ENCODE measurements around the gene TMEM121. TPM values are rescaled to one million over a fixed set of nuclear protein-coding genes. Genes with fewer than 3 reads are reported as not detected.

The TMEM121 gene
- total and polyA plus RNA-seq, 2 of the 8 experiments (the other 6 are each of a cell fraction or from before 2014, with no cell fraction given), result 1.9 TPM; not detected in 1

DNA sequence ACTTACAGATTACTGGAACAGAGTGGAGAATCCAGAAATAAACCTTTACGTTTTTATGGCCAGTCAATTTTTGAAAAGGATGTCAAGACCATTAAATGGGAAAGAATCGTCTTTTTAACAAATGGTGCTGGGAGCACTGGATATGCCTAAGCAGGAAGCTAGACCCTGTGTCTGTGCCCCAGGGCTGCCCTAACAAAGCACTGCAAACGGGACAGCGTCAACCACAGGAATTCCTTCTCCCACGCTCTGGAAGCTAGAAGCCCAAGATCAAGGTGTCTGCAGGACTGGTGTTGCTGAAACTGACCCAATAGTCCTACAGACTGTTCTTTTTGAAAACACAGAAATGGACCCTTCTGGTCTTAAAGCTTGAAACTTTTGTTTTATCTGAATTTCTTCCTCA lies 9.3 kb upstream of the TMEM121 start:
- Histone ChIP-seq H3K27ac (ENCODE audit: low read depth, low read length) (no peak overlapping the region), H2AFZ (ENCODE audit: low read length) (no peak overlapping the region), H3K4ac (replicated peaks; ENCODE audit: insufficient read length, low read depth, low read length) (no peak overlapping the region), H3K9me3 (ENCODE audit: insufficient read depth in 2 of 2, low read depth in 1 of 2, low read length in 1 of 2) (peaks cover 0 to 4% of the 10 kb centered on the region in 2 experiments; a peak in 2 of 4 replicates), H3K27me3 (replicated peaks in 1 of 4; ENCODE audit: control insufficient read depth in 3 of 4, extremely low read depth in 1 of 4, insufficient read depth in 3 of 4, low read length in 3 of 4) (peaks cover 0 to 2% (median 0%) of the 10 kb centered on the region in 4 experiments; a peak in 1 of 7 replicates), H2AK5ac (ENCODE audit: low read depth, low read length) (no peak overlapping the region), H4K91ac (replicated peaks; ENCODE audit: insufficient read length, low read length) (no peak overlapping the region), H3K4me2 (ENCODE audit: insufficient read depth in 1 of 2, low read depth in 2 of 2, low read length in 2 of 2) (no peak overlapping the region), H3K56ac (replicated peaks; ENCODE audit: insufficient read length, low read depth, low read length) (no peak overlapping the region), H3K4me1 (replicated peaks in 1 of 4; ENCODE audit: control insufficient read depth in 3 of 4, insufficient read depth in 4 of 4, low read length in 3 of 4) (no peaks in the 10 kb centered on the region), H3K14ac (ENCODE audit: insufficient read length) (no peak overlapping the region), H2BK20ac (ENCODE audit: low read length) (no peak overlapping the region), H3K9ac (replicated peaks in 1 of 4; ENCODE audit: extremely low read depth in 1 of 4, low read depth in 3 of 4, low read length in 3 of 4) (no peak overlapping the region), H4K8ac (ENCODE audit: extremely low read depth, insufficient read depth, low read length) (no peak overlapping the region), H4K20me1 (replicated peaks in 1 of 2; ENCODE audit: control insufficient read depth in 1 of 2, insufficient read depth in 2 of 2, low read length in 2 of 2) (no peaks in the 10 kb centered on the region), H3K4me3 (ENCODE audit: extremely low read depth in 1 of 4, insufficient read depth in 2 of 4, low read depth in 3 of 4, low read length in 4 of 4) (no peak overlapping the region), H3K36me3 (ENCODE audit: control insufficient read depth in 2 of 4, insufficient read depth in 4 of 4, low read length in 3 of 4) (no peaks in the 10 kb centered on the region), H3K79me2 (ENCODE audit: control insufficient read depth in 1 of 2, insufficient read depth in 2 of 2, low read length in 2 of 2) (no peaks in the 10 kb centered on the region), H2BK15ac (ENCODE audit: low read length) (no peak overlapping the region), H4K5ac (ENCODE audit: insufficient read length, low read depth, low read length) (no peak overlapping the region), H2BK120ac (replicated peaks; ENCODE audit: low read depth, low read length) (no peak overlapping the region), H3K23me2 (ENCODE audit: low read depth, low read length) (no peaks in the 10 kb centered on the region; the same call in 1 of the 2 replicates), H3K18ac (ENCODE audit: extremely low read depth, low read length) (no peak overlapping the region), H2BK5ac (ENCODE audit: low read depth, low read length) (no peak overlapping the region), H2BK12ac (ENCODE audit: low read depth, low read length) (no peak overlapping the region), H3K79me1 (ENCODE audit: low read depth, low read length) (no peaks in the 10 kb centered on the region), H3K23ac (ENCODE audit: insufficient read length) (no peak overlapping the region)
- DNase-seq (ENCODE audit: low read depth in 1 of 2, low spot score in 2 of 2), result no peak
- 75% methylated on average over 5 of the region's 5 CpGs; no CpG with 5 or more reads in 1 of the 2 experiments for WGBS, 2 experiments (ENCODE audit: extremely low coverage in 1 of 2, insufficient coverage in 1 of 2, insufficient read length in 1 of 2, insufficient replicate concordance in 2 of 2, low coverage in 1 of 2, low lambda C conversion rate in 2 of 2, missing lambda C conversion rate in 1 of 2)
- FAIRE-seq, result no peak
- ChIA-PET CTCF (ENCODE audit: partially characterized antibody) (no interaction called here), POLR2A (ENCODE audit: partially characterized antibody) (no interaction called here)

All from H1 (cell line).